ENCODE data around the gene TMEM45A.
"Not testable (repeated sequence)": the region's sequence is repeated elsewhere in the genome, so short reads cannot be mapped to it uniquely, and the experiment has no call there.

TMEM45A gene

DNA sequence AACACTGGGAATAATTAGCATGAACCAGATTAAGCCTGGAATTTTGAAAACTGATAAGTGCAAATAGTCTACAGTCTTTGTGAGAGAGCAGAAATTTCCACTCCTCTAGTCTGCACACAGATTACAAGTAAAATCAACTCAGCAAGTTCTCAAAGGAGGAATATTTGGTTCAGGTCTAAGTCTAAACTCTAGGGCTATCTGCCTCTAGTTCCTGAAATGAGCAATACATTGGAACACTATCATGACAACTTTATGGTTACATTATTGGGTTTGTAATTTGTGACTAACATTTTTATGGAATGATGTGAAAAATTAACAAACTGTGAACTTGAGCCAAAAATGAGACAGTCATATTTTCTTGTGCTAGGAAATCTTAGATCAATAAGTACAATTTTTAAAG lies 86.2 kb downstream of the TMEM45A start:
- TF ChIP-seq, protein P1, sequence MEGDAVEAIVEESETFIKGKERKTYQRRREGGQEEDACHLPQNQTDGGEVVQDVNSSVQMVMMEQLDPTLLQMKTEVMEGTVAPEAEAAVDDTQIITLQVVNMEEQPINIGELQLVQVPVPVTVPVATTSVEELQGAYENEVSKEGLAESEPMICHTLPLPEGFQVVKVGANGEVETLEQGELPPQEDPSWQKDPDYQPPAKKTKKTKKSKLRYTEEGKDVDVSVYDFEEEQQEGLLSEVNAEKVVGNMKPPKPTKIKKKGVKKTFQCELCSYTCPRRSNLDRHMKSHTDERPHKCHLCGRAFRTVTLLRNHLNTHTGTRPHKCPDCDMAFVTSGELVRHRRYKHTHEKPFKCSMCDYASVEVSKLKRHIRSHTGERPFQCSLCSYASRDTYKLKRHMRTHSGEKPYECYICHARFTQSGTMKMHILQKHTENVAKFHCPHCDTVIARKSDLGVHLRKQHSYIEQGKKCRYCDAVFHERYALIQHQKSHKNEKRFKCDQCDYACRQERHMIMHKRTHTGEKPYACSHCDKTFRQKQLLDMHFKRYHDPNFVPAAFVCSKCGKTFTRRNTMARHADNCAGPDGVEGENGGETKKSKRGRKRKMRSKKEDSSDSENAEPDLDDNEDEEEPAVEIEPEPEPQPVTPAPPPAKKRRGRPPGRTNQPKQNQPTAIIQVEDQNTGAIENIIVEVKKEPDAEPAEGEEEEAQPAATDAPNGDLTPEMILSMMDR (IDR thresholded peaks at IDR 0.05; ENCODE audit: low read depth, low read length), result no peak
- no peak for TF ChIP-seq EZH2phosphoT487 (IDR thresholded peaks at IDR 0.05; ENCODE audit: low read depth)
- Histone ChIP-seq H4K20me1 (ENCODE audit: insufficient read depth, low read length) (no peaks in the 10 kb centered on the region), H3K27ac (ENCODE audit: low read length) (no peak overlapping the region), H2AFZ (ENCODE audit: low read depth, low read length) (no peak overlapping the region), H3K4me2 (ENCODE audit: low read length) (no peak overlapping the region), H3K4me3 (ENCODE audit: low read length) (no peak overlapping the region), H3K9me3 (ENCODE audit: insufficient read depth, low read length) (no peaks in the 10 kb centered on the region), H3K9ac (ENCODE audit: low read length) (no peak overlapping the region), H3K27me3 (ENCODE audit: low read depth, low read length) (no peaks in the 10 kb centered on the region), H3K4me1 (ENCODE audit: low read length) (peaks cover 1% of the 10 kb centered on the region), H3K79me2 (ENCODE audit: low read length) (no peaks in the 10 kb centered on the region), H3K36me3 (replicated peaks; ENCODE audit: low read depth, low read length) (no peaks in the 10 kb centered on the region)

DNA sequence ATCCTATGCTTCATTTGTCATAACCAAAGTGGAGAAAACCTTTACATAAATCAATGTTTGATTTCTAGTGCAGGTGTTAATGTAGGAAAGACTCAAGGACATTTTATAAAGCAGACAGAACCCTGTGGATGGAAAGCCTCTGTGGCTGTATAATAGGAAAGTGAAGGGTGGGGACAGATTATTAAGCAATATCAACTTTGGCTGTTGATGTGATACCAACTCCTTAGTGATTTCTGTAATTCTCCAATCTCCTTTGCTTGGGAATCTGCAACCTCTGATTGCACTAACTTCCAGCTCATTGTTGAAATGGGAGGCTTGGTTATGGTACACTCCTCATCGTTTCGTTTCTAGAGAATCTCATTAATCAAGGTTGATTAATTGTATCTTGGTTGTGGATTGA lies 87.7 kb downstream of the TMEM45A start:
- TF ChIP-seq, protein P1 (IDR thresholded peaks at IDR 0.05; ENCODE audit: low read depth, low read length), result no peak
- no peak for TF ChIP-seq EZH2phosphoT487 (IDR thresholded peaks at IDR 0.05; ENCODE audit: low read depth)
- Histone ChIP-seq H3K9ac (ENCODE audit: low read length) (no peak overlapping the region), H3K27ac (ENCODE audit: low read length) (no peak overlapping the region), H3K79me2 (ENCODE audit: low read length) (no peaks in the 10 kb centered on the region), H3K27me3 (ENCODE audit: low read depth, low read length) (no peaks in the 10 kb centered on the region), H3K9me3 (ENCODE audit: insufficient read depth, low read length) (no peaks in the 10 kb centered on the region), H3K4me3 (ENCODE audit: low read length) (no peak overlapping the region), H3K4me1 (ENCODE audit: low read length) (peaks cover 7% of the 10 kb centered on the region), H2AFZ (ENCODE audit: low read depth, low read length) (no peak overlapping the region), H3K4me2 (ENCODE audit: low read length) (no peak overlapping the region), H3K36me3 (replicated peaks; ENCODE audit: low read depth, low read length) (no peaks in the 10 kb centered on the region), H4K20me1 (ENCODE audit: insufficient read depth, low read length) (no peaks in the 10 kb centered on the region)

DNA sequence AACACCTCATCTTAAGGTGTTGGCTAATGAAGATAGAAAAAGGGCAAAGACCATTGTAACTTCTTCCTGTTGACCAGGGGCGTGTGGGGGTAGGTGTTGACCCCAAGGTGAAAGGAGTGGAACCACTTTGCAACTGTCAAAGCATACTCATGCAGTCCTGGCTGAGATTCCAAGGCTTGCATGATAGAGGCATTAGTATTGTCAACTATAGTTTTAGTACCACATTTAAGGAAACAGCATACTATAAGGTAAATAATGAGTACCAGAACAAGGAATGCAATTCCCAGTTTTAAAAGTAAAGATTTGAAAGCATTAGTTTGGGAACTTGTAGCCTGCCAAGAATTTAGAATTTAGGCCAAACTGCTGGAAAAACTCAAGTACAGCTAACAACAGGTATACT lies 89.2 kb downstream of the TMEM45A start:
- peaks cover 7% of the 10 kb centered on the region for H3K4me1 ChIP-seq (ENCODE audit: low read length)
- no peak overlapping the region for H3K4me3 ChIP-seq (ENCODE audit: low read length)
- H3K27ac ChIP-seq (ENCODE audit: low read length), result no peak overlapping the region
- H3K4me2 ChIP-seq (ENCODE audit: low read length), result no peak overlapping the region
- H3K36me3 ChIP-seq (replicated peaks; ENCODE audit: low read depth, low read length), result no peaks in the 10 kb centered on the region
- H3K9ac ChIP-seq (ENCODE audit: low read length), result no peak overlapping the region
- H3K79me2 ChIP-seq (ENCODE audit: low read length), result no peaks in the 10 kb centered on the region
- no peaks in the 10 kb centered on the region for H3K9me3 ChIP-seq (ENCODE audit: insufficient read depth, low read length)
- H3K27me3 ChIP-seq (ENCODE audit: low read depth, low read length), result no peaks in the 10 kb centered on the region
- H2AFZ ChIP-seq (ENCODE audit: low read depth, low read length), result no peak overlapping the region
- TF ChIP-seq, protein P1 (IDR thresholded peaks at IDR 0.05; ENCODE audit: low read depth, low read length), result no peak
- no peak for TF ChIP-seq EZH2phosphoT487 (IDR thresholded peaks at IDR 0.05; ENCODE audit: low read depth)
- H4K20me1 ChIP-seq (ENCODE audit: insufficient read depth, low read length), result no peaks in the 10 kb centered on the region

DNA sequence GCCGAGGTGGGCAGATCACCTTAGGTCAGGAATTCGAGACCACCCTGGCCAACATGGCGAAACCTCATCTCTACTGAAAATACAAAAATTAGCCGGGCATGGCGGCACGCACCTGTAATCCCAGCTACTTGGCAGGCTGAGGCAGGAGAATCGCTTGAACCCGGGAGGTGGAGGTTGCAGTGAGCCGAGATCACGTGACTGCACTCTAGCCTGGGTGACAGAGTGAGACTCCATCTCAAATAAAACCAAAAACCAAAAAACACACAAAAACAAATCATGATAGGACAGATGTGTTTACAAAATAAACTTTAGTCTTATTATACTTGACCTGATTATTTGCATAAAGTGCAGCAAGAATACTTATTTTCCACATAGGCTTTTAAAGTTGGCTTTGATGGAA lies 89.7 kb downstream of the TMEM45A start:
- H3K4me1 ChIP-seq (ENCODE audit: low read length); H3K27ac ChIP-seq (ENCODE audit: low read length); H3K79me2 ChIP-seq (ENCODE audit: low read length); H4K20me1 ChIP-seq (ENCODE audit: insufficient read depth, low read length); H3K4me2 ChIP-seq (ENCODE audit: low read length); H3K27me3 ChIP-seq (ENCODE audit: low read depth, low read length); H3K9me3 ChIP-seq (ENCODE audit: insufficient read depth, low read length); H3K36me3 ChIP-seq (replicated peaks; ENCODE audit: low read depth, low read length); H3K4me3 ChIP-seq (ENCODE audit: low read length); H2AFZ ChIP-seq (ENCODE audit: low read depth, low read length); H3K9ac ChIP-seq (ENCODE audit: low read length): not testable (repeated sequence)

DNA sequence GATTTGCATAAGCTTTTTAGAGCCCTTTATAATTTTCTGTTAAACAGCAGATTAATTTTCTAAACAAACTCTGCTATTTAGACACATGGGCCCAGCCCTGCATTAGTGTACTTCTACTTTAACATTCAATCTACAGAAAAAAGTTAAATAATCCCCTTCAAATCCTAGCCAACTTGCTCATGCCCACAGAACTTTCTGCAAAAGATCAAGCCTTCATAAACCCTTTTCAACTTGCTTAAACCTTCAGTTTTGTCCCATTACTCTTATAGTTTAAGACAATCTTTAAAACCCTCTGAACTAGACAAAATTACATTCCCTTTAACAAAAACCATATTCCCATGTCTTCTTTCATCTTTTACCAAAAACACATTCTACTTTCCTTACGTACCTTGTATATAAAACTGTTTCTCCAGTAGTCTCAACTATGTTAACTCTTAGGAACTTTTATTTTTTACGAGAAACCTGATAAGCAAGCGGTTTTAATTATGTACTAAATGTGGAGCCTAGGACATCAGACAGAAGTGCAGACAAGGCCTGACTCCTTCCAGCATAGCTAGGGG lies 91.8 kb downstream of the TMEM45A start:
- TF ChIP-seq, protein P1 (IDR thresholded peaks at IDR 0.05; ENCODE audit: low read depth, low read length), result no peak
- TF ChIP-seq EZH2phosphoT487 (IDR thresholded peaks at IDR 0.05; ENCODE audit: low read depth), result no peak
- H3K9me3 ChIP-seq (ENCODE audit: insufficient read depth, low read length), result no peaks in the 10 kb centered on the region
- no peaks in the 10 kb centered on the region for H3K27me3 ChIP-seq (ENCODE audit: low read depth, low read length)
- no peak overlapping the region for H3K27ac ChIP-seq (ENCODE audit: low read length)
- peaks cover 7% of the 10 kb centered on the region for H3K4me1 ChIP-seq (ENCODE audit: low read length)
- no peak overlapping the region for H3K4me3 ChIP-seq (ENCODE audit: low read length)
- no peak overlapping the region for H2AFZ ChIP-seq (ENCODE audit: low read depth, low read length)
- H3K4me2 ChIP-seq (ENCODE audit: low read length), result no peak overlapping the region
- H4K20me1 ChIP-seq (ENCODE audit: insufficient read depth, low read length), result no peaks in the 10 kb centered on the region
- H3K79me2 ChIP-seq (ENCODE audit: low read length), result no peaks in the 10 kb centered on the region
- H3K9ac ChIP-seq (ENCODE audit: low read length), result no peak overlapping the region
- no peaks in the 10 kb centered on the region for H3K36me3 ChIP-seq (replicated peaks; ENCODE audit: low read depth, low read length)

Data from OCI-LY3 (cell line).